HepG2 (cell line): ENCODE results near the gene CBFA2T2. TPM values are rescaled to one million over a fixed set of nuclear protein-coding genes. Genes with fewer than 3 reads are reported as not detected.

ENCODE experiments used
- AGO2 ChIP-seq: fragments of 200-400 bp; formaldehyde crosslinking; optimal IDR thresholded peaks from 2 replicates; pipeline ENCODE3; 2017; ENCODE audit warnings: mild to moderate bottlenecking, low read depth, low read length, moderate library complexity
- AKAP8 ChIP-seq: sonication (generic); formaldehyde crosslinking; IDR thresholded peaks from 2 replicates; pipeline ENCODE4 v1.5.1; 2020; ENCODE audit warnings: mild to moderate bottlenecking, missing genetic modification reagents
- BCL3 ChIP-seq: sonication (generic); formaldehyde crosslinking; IDR thresholded peaks from 2 replicates; pipeline ENCODE4 v1.5.1; 2020; ENCODE audit warnings: mild to moderate bottlenecking, missing genetic modification reagents, moderate library complexity
- IKZF4 ChIP-seq: sonication (generic); formaldehyde crosslinking; IDR thresholded peaks from 2 replicates; pipeline ENCODE4 v1.5.1; 2020; ENCODE audit warnings: borderline replicate concordance, mild to moderate bottlenecking, low read depth, missing genetic modification reagents; ENCODE audit errors: not compliant biosample characterization
- LBX2 ChIP-seq: sonication (generic); formaldehyde crosslinking; IDR thresholded peaks from 2 replicates; pipeline ENCODE4 v1.5.0; 2020; ENCODE audit warnings: missing genetic modification reagents, mild to moderate bottlenecking, borderline replicate concordance
- PBX2 ChIP-seq: IDR thresholded peaks from 2 replicates; pipeline ENCODE4 v1.6.1; 2016; ENCODE audit warnings: control low read depth
- POLR2AphosphoS5 ChIP-seq: IDR thresholded peaks from 2 replicates; pipeline ENCODE4 v1.6.1; 2012; ENCODE audit warnings: low read depth, low read length
- PRDM10 ChIP-seq: sonication (generic); formaldehyde crosslinking; IDR thresholded peaks from 2 replicates; pipeline ENCODE4 v1.4.0; 2020; ENCODE audit warnings: low read depth, missing genetic modification reagents
- ZIK1 ChIP-seq: sonication (generic); formaldehyde crosslinking; IDR thresholded peaks from 2 replicates; pipeline ENCODE4 v1.5.0; 2020; ENCODE audit warnings: mild to moderate bottlenecking, low read depth, missing genetic modification reagents, borderline replicate concordance
- ZNF274 ChIP-seq: sonication (generic); formaldehyde crosslinking; IDR thresholded peaks from 2 replicates; pipeline ENCODE4 v1.5.1; 2020; ENCODE audit warnings: mild to moderate bottlenecking, missing genetic modification reagents
- ZNF292 ChIP-seq: sonication (generic); formaldehyde crosslinking; IDR thresholded peaks from 2 replicates; pipeline ENCODE4 v1.8.1; 2022; ENCODE audit warnings: mild to moderate bottlenecking, low read depth, missing genetic modification reagents, borderline replicate concordance
- ZNF556 ChIP-seq: sonication (generic); formaldehyde crosslinking; IDR thresholded peaks from 2 replicates; pipeline ENCODE4 v1.4.0; 2020; ENCODE audit warnings: mild to moderate bottlenecking, missing genetic modification reagents, borderline replicate concordance
- ZNF598 ChIP-seq: sonication (generic); formaldehyde crosslinking; IDR thresholded peaks from 2 replicates; pipeline ENCODE4 v1.5.1; 2020; ENCODE audit warnings: mild to moderate bottlenecking, missing genetic modification reagents, borderline replicate concordance
- ZNF883 ChIP-seq: sonication (generic); formaldehyde crosslinking; IDR thresholded peaks from 2 replicates; pipeline ENCODE4 v1.5.1; 2020; ENCODE audit warnings: mild to moderate bottlenecking, missing genetic modification reagents; ENCODE audit errors: not compliant biosample characterization
- polyA plus RNA-seq, 8 experiments: library from polyadenylated mRNA; depleted of rRNA in 3 of 8; stranded (reverse) in 7 of 8; unstranded in 1 of 8; fragments of >200 nt; fragmentation: Illumina TruSeq in 4 of 8; extraction: Trizol in 4 of 8; gene quantifications; 2 replicates each; pipeline versions ENCODE4 v1.2.1 to v1.2.3, GENCODE V29; 2011 to 2016; ENCODE audit warnings: low read depth in 4 of 8, missing spikeins in 1 of 8, mixed read lengths in 1 of 8; ENCODE audit not compliant: insufficient read depth in 1 of 8
- total RNA-seq, 5 experiments: library from RNA; depleted of rRNA; stranded (reverse); fragments of >200 nt; fragmentation: Illumina TruSeq; extraction: Trizol; gene quantifications; 2 replicates each; pipeline ENCODE4 v1.2.3, GENCODE V29; 2016; ENCODE audit warnings: low read depth in 1 of 5

Gene CBFA2T2
- total and polyA plus RNA-seq, 2 of the 13 experiments (the other 11 are each of a cell fraction or from before 2014, with no cell fraction given) = 6.3 to 21.2 TPM

GRCh38 chr20:33662172-33662571 is 172.3 kb downstream of the CBFA2T2 start, which contains the start of gene C20orf144 (continued):
- TF ChIP-seq IKZF4 (CRISPR knock-in tag) = peak; percentile 31
- 0 out of 2 replicates have a peak, but pooled peaks have one; percentile 39 for TF ChIP-seq BCL3
- no peak for TF ChIP-seq PBX2
- TF ChIP-seq ZNF883 (CRISPR knock-in tag) = peak; percentile 59
- peak; percentile 56; the same call in 1 of the 2 replicates for TF ChIP-seq ZNF274 (CRISPR knock-in tag)
- no peak for TF ChIP-seq ZNF292 (CRISPR knock-in tag)
- 0 out of 2 replicates have a peak, but pooled peaks have one; percentile 10 for TF ChIP-seq ZIK1 (CRISPR knock-in tag)
- TF ChIP-seq ZNF598 (CRISPR knock-in tag) = 0 out of 2 replicates have a peak, but pooled peaks have one; percentile 27
- peak; percentile 18 for TF ChIP-seq AKAP8 (CRISPR knock-in tag)
- 0 out of 2 replicates have a peak, but pooled peaks have one; percentile 49 for TF ChIP-seq ZNF556 (CRISPR knock-in tag)
- TF ChIP-seq PRDM10 (CRISPR knock-in tag) = no peak
- TF ChIP-seq LBX2 (CRISPR knock-in tag) = no peak
- peak; percentile 49 for TF ChIP-seq AGO2
- TF ChIP-seq POLR2AphosphoS5 = 0 out of 2 replicates have a peak, but pooled peaks have one; percentile 18
